Measurements from ENCODE around the gene LBX2. TPM values are rescaled to one million over a fixed set of nuclear protein-coding genes. Genes with fewer than 3 reads are reported as not detected.
A peak's percentile ranks its signal among the peaks of the same experiment; 100 is the strongest.

The LBX2 gene
- total and polyA plus RNA-seq, 2 experiments from 2014 or later: 0.80 TPM; not detected in 1

DNA sequence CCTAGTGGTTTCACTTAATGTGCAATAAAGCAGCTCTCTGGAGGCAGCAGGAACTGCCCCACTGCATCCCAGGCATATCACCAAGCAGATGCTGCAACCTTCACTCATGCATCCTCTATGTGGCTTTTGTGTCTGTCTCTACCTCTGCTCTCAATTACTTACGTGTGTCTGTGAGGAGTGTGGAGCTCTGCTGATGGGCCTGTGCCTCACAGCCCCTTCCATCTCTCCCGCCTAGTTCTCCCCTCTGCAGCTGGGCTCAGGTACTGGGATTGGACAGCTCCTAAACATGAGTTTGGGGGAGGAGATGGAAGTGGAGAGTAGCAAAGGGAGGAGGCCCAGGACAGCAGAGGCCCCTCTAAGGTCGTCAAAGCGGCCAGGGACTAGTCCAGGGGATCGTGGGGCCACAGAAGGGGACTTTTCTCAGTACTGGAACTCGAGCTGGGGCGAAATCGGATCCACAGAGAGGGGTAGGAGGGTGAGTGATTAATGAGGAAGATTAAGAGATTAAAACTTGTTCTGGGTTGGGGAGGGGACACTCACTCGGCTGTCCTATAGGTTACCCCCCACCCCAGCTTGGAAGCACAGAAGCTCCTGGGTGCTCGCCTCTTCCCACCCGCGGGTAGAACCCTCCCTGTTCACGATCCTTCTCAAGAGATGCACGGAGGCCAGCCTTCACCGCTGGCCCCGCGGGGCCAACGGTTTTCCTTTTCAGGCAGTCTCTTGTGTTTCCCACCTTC lies 2.1 kb upstream of the LBX2 start:
- no peak for DNase-seq (ENCODE audit: low read depth in 1 of 2, low spot score in 1 of 2)

DNA sequence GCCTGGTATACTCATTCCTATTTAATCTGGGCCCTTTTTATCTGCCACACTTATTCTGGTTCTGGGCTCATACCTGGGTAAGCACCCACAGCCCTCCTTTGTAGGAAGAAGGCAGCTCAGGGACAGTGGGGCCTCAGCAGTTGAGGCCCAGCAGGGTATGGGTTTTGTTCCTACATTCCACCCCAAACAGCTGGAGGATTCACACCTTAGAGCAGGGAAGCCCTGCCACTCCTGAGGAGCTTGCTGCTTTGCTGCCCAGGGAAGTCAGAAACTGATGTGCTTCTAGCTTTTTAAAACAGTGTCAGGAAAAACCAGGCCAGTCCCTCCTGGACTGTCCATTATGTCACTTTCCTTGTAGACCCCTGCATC lies 1.2 kb upstream of the LBX2 start:
- H3K4me1 ChIP-seq (ENCODE audit: low read depth): peaks cover 17% of the 10 kb centered on the region
- no peak for DNase-seq (ENCODE audit: low read depth in 1 of 2, low spot score in 1 of 2)
- no peaks in the 10 kb centered on the region for H3K9me3 ChIP-seq (ENCODE audit: low read depth)
- TF ChIP-seq, protein P1, sequence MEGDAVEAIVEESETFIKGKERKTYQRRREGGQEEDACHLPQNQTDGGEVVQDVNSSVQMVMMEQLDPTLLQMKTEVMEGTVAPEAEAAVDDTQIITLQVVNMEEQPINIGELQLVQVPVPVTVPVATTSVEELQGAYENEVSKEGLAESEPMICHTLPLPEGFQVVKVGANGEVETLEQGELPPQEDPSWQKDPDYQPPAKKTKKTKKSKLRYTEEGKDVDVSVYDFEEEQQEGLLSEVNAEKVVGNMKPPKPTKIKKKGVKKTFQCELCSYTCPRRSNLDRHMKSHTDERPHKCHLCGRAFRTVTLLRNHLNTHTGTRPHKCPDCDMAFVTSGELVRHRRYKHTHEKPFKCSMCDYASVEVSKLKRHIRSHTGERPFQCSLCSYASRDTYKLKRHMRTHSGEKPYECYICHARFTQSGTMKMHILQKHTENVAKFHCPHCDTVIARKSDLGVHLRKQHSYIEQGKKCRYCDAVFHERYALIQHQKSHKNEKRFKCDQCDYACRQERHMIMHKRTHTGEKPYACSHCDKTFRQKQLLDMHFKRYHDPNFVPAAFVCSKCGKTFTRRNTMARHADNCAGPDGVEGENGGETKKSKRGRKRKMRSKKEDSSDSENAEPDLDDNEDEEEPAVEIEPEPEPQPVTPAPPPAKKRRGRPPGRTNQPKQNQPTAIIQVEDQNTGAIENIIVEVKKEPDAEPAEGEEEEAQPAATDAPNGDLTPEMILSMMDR (IDR thresholded peaks at IDR 0.05; ENCODE audit: low read depth, low read length): no peak
- peaks cover 100% of the 10 kb centered on the region for H3K27me3 ChIP-seq
- H3K4me3 ChIP-seq: no peak overlapping the region
- no peak overlapping the region for H3K27ac ChIP-seq
- peaks cover 4% of the 10 kb centered on the region for H3K36me3 ChIP-seq

More for the DNA sequence above, 2.1 kb upstream of the LBX2 start:
- Histone ChIP-seq H3K27me3 (peaks cover 93% of the 10 kb centered on the region), H3K9me3 (ENCODE audit: low read depth) (no peaks in the 10 kb centered on the region), H3K4me1 (ENCODE audit: low read depth) (peaks cover 17% of the 10 kb centered on the region), H3K27ac (no peak overlapping the region), H3K36me3 (peaks cover 4% of the 10 kb centered on the region), H3K4me3 (no peak overlapping the region)
- TF ChIP-seq, protein P1 (IDR thresholded peaks at IDR 0.05; ENCODE audit: low read depth, low read length): no peak

DNA sequence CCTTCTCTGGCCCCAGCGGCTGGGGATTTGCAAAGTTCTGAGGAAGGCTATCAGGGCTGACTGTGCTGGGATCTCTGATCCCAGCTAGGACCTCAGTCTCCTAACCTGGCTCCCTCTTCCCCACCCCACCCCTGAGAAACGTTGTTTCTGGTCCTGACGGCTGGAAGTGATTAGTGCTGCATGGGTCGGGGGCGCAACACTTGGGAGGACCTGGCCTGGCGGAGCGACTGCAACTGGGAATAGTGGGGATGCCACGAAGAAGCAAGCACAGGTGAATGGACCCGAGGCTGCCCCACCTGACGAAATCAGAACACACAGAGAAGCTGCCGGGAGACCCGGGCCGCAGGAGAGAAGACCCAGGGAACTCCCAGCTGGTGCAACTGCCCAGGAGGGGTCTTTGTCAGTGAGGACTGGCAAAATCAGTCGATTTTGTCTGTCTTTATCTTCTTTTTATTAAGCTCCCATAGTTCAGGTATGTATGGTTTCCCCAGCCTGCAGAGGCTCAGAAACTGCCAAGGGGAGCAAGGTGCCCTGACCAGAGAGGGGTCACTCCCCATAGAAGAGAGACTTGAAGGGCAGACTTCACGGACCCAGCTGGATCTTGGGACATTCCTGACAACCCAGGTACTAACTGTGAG lies 656 bp upstream of the LBX2 start:
- no peak for DNase-seq (ENCODE audit: low read depth in 1 of 2, low spot score in 1 of 2)
- TF ChIP-seq, protein P1 (IDR thresholded peaks at IDR 0.05; ENCODE audit: low read depth, low read length): no peak
- Histone ChIP-seq H3K27me3 (peaks cover 100% of the 10 kb centered on the region), H3K27ac (no peak overlapping the region), H3K4me1 (ENCODE audit: low read depth) (peaks cover 17% of the 10 kb centered on the region), H3K36me3 (no peaks in the 10 kb centered on the region), H3K9me3 (ENCODE audit: low read depth) (no peaks in the 10 kb centered on the region), H3K4me3 (peak overlapping the region; percentile 28)

DNA sequence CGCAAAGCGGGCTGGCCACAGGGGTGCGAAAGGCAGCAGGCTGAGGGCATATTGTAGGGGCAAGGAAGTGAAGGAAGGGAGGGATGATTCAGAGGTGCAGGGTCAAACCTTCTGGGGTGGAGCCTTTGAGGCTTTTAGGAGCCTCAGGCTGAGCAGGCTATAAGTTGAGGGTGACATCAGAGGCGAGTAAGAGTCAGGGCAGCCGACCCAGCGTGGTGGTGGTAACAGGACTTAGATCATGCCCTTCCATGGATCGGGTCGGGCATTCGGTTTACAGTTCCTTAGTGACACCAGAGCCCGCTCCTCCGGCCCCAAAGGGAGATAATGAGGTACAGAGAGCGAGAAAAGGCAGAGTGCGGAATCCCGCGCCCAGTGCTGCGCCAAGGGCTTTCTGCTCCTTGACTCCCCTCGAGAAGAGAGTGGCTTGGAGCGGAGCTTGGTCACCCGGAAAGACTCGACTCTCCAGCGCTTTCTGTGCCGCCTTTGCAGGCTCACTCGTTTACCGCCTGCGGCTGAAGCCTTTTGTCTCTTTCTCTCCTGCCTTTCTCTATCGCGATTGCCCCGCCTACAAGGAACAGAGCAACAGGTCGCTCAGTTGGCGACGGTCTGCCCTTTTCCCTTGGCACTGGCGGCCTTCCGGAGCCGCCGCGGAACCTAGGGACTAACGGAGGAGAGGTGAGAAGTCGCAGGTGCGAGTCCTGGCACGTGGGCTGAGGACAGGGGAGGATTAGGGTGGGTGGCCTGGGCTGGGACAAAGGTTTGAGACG lies 720 bp downstream of the LBX2 start:
- Histone ChIP-seq H3K27ac (no peak overlapping the region), H3K4me1 (ENCODE audit: low read depth) (peaks cover 17% of the 10 kb centered on the region), H3K4me3 (peak overlapping the region; percentile 28), H3K36me3 (no peaks in the 10 kb centered on the region), H3K27me3 (peaks cover 88% of the 10 kb centered on the region), H3K9me3 (ENCODE audit: low read depth) (no peaks in the 10 kb centered on the region)
- TF ChIP-seq, protein P1 (IDR thresholded peaks at IDR 0.05; ENCODE audit: low read depth, low read length): no peak
- DNase-seq (ENCODE audit: low read depth in 1 of 2, low spot score in 1 of 2): peak in 1 of 2 donors; percentile 45

DNA sequence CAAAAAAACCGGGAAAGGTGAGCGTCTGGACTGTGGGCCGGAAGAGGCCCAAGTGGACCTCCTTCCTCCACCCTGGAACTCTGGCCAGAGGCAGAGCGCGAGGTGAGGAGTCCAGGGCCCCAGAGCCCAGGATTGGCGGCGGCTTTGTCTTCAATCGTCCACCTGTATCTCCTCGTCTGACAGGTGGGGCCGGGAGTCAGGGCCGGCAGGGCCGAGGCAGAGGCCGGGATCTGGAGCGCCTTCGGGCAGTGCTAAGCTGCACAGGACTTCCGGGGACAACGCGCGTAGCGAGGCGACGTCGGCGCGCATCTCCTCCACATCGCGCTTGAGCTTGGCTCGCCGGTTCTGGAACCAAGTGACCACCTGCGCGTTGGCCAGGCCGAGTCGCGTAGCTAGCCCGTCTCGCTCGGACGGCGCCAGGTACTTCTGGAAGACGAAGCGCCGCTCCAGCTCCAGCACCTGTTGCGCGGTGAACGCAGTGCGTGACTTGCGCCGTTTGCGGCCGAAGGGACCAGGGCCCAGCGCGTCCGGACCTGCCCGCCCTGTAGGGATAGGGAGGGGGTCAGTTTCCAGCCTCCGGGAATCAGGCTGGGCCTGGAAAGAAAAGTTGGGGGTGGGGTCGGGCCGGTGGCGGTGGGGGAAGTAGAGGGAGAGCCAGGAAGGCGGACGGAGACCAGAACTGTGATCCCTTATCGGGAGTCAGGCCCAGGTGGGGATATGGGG lies 1.5 kb downstream of the LBX2 start:
- peak in 1 of 2 donors; percentile 27 for DNase-seq (ENCODE audit: low read depth in 1 of 2, low spot score in 1 of 2)
- Histone ChIP-seq H3K27me3 (peaks cover 81% of the 10 kb centered on the region), H3K27ac (no peak overlapping the region)

More for the DNA sequence above, 1.5 kb downstream of the LBX2 start:
- TF ChIP-seq, protein P1 (IDR thresholded peaks at IDR 0.05; ENCODE audit: low read depth, low read length): no peak
- peak overlapping the region; percentile 28 for H3K4me3 ChIP-seq
- H3K36me3 ChIP-seq: peaks cover 4% of the 10 kb centered on the region
- H3K4me1 ChIP-seq (ENCODE audit: low read depth): peaks cover 17% of the 10 kb centered on the region
- H3K9me3 ChIP-seq (ENCODE audit: low read depth): no peaks in the 10 kb centered on the region

Measured in cardiac muscle cell (in vitro differentiated cells and primary cell).